Eye (tissue), 1 donor: ENCODE results near the gene USP51.
"Not testable (repeated sequence)": the region's sequence is repeated elsewhere in the genome, so short reads cannot be mapped to it uniquely, and the experiment has no call there.

Source experiments
- DNase-seq: peaks from one replicate; pipeline ENCODE4 v3.0.0-alpha.2; 2015

The USP51 gene

GRCh38 chrX:55464050-55464449 is 25.6 kb downstream of the USP51 start:
- DNase-seq = not testable (repeated sequence)

DNA sequence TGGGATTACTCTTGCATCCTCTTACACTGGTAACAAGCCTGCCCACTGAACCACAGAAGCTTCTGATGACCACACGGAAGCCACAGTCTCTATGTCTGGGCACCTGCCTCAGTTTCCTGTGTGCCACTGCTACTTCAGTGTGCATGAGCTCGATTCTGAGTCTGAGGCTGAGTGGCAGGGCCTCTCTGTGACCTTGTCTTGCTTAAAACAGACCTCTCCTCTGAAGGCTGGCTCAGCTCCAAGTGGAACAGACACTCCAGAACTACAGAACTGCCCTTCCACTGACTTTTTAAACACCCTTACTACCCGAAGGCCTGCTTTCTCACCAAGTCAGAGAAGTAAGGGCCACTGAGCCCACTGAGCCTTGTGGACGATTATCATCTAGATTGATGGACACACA is 29.7 kb downstream of the USP51 start:
- not testable (repeated sequence) for DNase-seq

DNA sequence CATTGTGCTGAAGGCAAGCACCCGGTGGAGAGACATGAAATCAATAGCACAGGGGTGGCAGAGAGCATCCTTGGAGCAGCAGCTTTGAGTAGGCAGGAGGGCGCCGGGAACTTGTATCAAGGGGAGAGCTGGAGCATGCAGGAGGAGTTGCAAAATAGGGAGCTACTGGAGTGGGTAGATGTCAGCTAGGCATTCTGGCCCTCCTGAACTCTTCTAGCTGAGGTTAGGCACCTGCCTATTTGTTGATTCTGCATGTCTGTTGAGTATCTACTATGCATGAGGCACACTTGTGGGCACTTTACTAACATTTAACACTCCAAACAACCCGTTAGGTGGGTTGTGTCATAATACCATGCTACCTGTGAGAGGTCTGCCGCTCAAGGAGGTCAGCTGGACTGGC is 30.2 kb downstream of the USP51 start:
- not testable (repeated sequence) for DNase-seq

DNA sequence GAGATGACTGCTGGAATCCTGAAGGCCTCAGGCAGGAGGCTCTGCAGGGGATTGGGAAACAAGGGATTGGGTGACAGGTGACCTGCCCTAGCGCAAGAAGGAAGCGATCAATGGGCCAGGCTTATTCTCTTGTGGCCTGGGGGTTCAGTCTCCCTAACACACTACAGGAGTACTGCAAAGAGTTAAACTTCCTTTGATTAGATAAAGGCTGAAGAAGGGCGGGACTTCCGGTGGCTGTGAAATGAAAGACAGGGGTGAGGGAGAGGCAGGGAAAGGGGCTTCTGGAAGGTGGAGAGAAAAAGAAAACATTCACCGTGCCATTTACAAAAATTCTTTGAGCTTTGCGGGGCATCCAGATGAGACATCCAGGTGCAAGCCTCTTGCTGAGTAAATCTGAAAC is 33.9 kb downstream of the USP51 start:
- not testable (repeated sequence) for DNase-seq

GRCh38 chrX:55452833-55453124 is 36.9 kb downstream of the USP51 start:
- no peak for DNase-seq

DNA sequence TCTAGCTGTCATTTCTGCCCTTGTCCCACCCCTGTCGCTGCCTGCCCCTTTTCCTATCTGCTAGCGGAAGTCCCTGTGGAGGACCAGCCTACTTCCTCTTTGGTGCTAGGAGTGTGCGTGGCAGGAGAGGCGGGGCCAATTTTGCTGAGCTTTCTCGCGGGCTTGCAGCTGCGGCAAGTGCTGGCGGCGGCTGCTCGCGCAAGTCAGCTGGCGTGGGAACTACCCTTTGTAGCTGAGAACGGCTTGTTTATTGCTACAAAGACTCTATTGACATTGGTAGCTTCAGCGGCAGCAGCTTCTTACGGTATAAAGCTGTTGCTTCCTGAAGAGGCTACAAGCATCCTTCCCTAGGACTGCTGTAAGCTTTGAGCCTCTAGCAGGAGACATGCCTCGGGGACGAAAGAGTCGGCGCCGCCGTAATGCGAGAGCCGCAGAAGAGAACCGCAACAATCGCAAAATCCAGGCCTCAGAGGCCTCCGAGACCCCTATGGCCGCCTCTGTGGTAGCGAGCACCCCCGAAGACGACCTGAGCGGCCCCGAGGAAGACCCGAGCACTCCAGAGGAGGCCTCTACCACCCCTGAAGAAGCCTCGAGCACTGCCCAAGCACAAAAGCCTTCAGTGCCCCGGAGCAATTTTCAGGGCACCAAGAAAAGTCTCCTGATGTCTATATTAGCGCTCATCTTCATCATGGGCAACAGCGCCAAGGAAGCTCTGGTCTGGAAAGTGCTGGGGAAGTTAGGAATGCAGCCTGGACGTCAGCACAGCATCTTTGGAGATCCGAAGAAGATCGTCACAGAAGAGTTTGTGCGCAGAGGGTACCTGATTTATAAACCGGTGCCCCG is 37.4 kb downstream of the USP51 start, which contains the start of gene MAGEH1:
MAGEH1 (plus strand) TSS at position 138 of the 843 bp plus-strand sequence; CDS start at position 386, 248 bp downstream.
- DNase-seq = peak; percentile 90

DNA sequence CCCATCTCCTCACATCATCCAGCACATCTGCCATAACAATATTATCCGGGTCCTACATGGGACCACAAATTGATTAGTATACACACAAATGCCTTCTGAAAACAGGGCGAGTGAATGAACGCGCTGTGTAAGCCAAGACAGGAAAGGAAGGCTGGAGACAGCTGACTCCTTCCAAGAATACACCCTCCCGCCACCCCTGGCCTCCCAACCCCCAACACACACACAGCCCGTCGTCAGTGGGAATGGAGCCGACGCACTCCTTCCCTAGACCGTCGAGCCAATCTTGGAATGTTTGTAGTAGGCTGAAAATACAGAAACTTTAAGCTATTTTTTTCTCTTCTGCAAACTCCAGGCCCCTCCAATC is 38.0 kb downstream of the USP51 start:
- DNase-seq = no peak

DNA sequence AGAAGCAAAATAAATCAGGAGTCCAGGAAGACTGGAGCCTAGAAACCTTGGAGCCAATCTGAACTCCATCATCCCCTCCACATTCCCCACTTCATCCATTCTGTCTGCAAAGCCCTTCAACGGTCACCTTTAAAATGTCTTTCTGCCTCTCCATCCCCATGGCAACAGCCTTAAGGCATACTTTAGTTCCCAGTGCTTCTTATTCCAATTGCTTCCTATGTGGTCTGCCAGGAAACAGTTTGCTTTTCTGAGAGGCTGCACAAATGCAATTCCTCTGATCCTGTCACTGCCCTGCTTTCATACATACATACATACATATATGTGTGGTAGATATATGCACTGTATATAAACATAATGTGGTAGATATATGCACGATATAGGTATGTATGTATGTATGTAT is 38.5 kb downstream of the USP51 start:
- DNase-seq = peak; percentile 6

GRCh38 chrX:55450259-55450658 is 39.4 kb downstream of the USP51 start:
- peak; percentile 3 for DNase-seq

DNA sequence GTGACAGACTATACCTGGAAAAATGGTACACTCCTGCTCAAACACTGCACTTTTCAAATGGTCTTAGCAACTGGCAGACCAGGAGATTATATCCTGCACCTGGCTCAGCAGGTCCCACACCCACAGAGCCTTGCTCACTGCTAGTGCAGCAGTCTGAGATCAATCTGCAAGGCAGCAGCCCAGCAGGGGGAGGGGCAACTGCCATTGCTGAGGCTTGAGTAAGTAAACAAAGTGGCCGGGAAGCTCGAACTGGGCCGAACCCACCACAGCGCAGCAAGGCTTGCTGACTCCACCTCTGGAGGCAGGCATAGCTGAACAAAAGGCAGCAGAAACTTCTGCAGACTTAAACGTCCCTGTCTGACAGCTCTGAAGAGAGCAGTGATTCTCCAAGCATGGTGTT is 46.2 kb downstream of the USP51 start:
- not testable (repeated sequence) for DNase-seq
